Stimulated activated CD4-positive, alpha-beta T cell treated with anti-CD3 and anti-CD28 coated beads, TNF-alpha, amount 100 ng/mL, for 48 hours (primary cell): ENCODE measurements around the gene G2E3.
"Not testable (repeated sequence)": the region's sequence is repeated elsewhere in the genome, so short reads cannot be mapped to it uniquely, and the experiment has no call there.

Experiments
- DNase-seq, 3 donors: peaks; one replicate each; pipeline ENCODE4 v3.0.0-alpha.2; 2020; ENCODE audit warnings: low read depth in 3 of 3

Gene G2E3

DNA sequence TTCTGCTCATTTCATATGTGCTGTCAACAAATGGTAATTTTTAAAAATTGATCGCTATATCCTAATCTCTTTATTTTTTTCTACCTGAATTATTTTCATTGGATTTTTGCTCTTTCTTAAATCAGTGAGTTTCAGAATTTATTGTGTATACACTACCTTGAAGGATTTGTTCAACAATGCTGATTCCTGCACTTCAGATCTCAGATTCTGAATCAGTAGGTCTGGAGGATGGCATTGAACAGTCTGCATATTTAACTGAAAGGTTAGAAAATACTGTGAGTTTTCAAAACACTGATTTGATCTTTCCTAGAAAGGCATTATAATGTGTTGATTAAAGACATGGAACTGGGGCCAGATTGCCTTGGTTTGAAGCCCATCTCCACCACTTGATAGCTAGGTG is 1.6 kb downstream of the G2E3 start:
- DNase-seq, result no peak

DNA sequence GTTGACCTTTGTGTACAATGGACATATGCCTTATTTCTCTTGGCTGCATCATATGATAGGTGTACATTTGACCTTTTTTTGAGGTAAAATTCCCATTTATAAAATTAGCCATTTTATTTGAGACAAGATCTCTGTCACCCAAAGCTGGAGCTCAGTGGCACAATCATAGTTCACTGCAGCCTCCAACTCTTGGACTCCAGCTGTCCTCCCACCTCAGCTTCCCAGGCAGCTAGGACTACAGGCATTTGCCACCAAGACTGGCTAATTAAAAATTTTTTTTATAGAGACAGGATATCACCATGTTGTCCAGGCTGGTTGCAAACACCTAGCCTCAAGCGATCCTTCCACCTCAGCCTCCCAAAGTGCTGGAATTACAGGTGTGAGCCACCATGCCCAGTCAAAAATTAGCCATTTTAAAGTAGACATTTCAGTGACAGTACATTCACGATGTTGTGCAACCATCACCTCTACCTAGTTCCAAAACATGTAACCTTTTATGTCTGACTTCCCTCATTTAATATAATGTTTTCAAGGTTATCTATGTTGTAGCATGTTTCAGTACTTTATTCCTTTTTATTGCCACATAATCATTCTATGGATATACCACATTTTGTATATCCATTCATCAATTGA is 5.4 kb downstream of the G2E3 start:
- DNase-seq, result no peak

DNA sequence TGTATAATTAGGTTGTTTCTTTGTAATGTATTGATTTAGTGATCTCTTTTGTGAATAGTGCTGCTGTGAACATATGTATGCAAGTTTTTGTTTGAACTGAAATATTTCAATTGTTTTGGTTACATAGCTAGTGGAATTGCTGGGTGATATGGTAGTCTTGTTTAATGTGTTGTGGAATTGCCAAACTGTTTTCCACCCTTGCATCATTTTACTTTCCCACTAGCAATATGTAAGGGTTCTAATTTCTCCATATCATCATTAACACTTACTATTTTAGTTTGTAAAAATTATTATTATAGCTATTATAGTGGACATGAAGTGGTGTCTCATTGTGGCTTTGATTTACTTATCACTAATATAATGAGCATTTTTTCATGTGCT is 5.9 kb downstream of the G2E3 start:
- no peak for DNase-seq

DNA sequence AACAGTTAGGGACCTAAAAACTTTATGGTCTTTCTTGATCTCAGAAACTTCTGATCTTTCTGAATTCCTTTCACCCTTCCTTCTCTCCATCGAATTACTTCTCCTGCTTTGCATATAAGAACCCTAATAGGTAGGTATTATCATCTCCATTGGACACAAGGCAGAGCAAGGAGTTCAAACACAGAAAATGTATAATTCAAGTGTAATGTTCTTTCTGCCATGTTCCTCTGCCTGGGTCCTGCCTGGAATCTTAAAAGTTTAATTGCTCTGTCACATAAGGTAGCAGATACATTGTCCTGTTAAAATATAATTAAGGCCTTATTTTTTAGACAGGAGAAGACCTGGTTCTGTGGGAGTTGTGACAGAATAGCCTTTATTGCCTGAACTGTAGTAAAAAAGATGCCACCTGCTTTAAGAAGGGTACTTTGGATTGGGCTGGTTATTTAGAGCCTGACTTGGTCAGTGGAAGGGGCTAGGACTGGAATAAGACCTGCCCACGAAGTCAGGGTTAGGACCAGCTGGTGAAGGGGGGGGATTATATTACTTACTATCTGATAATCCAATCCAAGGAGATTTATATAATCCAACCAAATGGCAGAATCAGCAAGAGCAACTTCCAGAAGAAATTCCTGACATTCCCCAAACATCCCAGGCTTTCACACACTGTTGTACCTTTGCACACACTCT is 10.4 kb downstream of the G2E3 start:
- no peak for DNase-seq

DNA sequence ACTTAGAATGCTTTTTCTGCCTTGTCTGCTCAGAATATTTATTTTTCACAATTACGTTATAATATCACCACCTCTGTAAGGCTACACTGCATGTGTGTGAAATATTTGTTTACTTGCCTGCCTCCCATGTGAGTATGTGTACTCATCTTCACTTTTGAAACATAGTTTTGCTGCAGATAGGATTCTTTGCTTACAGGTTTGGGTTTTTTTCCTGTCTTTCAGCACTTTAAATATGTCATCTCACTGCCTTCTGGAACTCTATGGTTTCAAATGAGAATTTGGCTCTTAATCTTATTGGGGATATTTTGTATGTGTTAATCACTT is 10.9 kb downstream of the G2E3 start:
- DNase-seq, result no peak

DNA sequence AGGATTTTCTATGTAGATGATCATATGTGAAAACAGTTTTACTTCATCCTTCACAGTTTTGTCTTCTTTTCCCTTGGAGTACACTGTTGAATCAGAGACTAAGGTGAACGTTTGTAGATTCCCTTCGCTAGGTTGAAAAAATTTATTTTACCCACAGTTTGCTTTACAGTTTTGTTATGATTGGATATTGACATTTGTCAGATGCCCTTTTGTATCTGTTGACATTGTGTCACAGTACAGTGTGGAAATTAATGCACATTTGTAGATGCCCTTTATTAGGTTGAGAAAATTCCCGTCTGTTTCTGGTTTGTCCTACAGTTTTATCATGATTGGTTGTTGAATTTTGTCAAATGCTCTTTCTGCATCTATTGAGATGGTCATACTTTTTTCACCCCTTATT is 13.3 kb downstream of the G2E3 start:
- no peak for DNase-seq

DNA sequence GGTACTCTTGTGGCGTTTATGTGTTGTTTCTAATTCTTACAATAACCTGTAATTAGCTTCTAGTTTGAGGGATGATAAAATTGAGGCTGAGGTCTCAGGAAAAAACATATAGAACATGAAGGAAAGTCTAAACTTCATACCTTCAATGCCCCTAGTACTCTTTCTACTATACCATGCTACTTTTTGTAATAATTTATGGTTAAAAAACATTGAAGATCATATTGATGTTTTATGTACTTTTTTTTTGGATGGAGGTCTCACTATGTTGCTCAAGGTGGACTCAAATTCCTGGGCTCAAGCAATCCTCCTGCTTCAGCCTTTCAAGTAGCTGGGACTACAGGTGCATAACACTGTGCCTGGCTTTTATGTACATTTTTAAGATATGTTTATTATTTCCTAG is 13.8 kb downstream of the G2E3 start:
- DNase-seq, result no peak

DNA sequence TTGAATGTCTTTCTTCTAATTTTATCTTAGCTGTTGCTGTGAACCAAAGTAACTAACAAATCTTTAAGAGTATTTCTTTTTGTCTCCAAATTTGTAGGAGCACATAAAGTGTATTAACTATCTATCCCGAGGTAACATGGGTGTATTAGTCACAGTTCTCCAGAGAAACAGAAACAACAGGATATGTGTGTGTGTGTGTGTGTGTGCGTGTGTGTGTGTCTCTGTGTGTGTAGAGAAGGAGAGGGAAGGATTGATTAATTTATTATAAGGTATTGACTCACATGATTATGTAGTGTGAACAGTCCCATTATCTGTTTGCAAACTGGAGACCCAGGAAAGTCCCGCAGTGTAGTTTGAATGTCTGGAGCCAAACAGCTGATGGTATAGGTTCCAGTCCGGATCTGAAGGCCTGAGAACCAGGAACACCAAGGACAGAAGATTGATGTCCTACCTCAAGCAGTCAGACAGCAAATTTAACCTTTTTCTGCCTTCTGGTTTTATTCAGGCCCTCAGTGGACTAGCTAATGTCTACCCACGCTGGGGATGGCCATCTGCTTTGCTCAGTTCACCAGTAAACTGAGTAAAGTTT is 14.4 kb downstream of the G2E3 start:
- DNase-seq, result no peak

DNA sequence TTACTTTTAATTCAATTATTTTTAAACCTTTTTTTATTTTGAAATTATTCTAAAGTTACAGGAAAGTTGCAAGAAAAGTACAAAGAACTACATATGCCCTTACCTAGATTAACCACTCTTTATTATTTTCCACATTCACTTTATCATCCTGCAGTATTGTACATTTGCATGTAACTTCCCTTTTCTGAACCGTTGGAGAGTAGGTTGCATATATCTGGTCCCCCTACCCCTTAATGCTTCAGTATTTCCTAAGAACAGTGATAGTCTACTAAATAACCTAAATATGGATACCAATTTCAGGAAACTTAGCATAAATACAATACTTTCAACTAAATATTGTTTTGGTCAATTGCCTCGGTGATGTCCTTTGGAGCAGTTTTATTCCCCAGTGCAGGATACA is 15.0 kb downstream of the G2E3 start:
- DNase-seq, result no peak

DNA sequence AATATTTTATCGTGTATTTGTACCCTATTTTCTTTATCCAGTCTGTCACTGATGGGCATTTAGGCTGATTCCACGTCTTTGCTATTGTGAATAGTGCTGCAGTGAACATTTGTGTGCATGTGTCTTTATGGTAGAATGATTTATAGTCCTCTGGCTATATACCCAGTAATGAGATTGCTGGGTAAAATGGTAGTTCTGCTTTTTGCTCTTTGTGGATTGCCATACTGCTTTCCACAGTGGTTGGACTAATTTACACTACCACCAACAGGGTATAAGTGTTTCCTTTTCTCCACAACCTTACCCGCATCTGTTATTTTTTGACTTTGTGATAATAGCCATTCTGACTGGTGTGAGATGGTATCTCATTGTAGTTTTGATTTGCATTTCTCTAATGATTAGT is 15.8 kb downstream of the G2E3 start:
- not testable (repeated sequence) for DNase-seq

DNA sequence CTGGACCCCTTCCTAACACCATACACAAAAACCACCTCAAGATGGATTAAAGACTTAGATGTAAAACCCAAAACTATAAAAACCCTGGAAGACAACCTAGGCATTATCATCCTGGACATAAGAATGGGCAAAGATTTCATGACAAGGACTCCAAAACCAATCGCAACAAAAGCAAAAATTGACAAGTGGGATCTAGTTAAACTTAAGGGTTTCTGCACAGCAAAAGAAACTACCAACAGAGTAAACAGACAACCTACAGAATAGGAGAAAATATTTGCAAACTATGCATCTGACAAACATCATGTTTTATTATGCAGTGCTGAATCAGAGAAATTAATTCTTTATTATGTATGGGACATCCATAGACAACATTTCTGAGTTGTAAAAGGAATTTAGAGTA is 17.4 kb downstream of the G2E3 start:
- DNase-seq, result not testable (repeated sequence)

DNA sequence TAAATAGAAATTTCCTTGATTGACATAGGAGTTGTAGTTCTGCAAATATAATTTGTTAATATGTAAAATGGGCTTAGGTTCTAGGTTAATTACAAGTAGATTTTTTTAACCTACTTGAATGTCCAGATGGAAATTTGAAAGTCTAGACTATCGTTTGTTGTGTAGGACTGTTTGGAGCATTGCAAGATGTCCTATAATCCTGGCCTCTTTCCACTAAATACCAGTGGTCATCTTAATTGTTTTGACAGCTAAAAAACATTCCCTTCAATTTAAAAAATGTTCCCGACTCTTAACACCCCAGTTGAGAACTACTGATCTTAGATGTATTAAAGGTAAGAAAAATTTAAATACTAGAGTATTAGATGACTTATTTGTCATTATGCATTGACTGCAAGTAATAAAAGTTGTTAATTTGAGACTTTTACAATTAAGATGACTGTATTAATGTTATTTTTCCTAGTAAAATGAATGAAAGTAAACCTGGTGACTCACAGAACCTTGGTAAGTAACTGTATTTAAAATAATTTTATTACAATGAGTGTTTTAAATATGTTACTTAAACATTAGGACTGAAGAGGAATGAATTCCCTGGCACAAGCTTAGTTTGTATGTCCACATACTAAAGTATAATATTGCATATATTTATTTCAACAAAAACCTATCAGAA is 21.8 kb downstream of the G2E3 start:
- no peak for DNase-seq

DNA sequence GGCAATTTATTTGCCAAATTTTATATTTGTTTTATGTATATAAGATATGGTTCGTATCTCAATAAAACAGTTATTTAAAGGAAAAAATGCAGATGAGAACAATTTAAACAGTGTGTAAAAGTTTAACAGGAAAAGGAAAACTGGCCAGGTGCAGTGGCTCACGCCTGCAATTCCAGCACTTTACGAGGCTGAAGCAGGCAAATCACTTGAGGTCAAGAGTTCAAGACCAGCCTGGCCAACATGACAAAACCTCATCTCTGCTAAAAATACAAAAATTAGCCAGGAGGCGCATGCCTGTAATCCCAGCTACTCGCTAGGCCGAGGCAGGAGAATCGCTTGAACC is 22.3 kb downstream of the G2E3 start:
- no peak for DNase-seq

DNA sequence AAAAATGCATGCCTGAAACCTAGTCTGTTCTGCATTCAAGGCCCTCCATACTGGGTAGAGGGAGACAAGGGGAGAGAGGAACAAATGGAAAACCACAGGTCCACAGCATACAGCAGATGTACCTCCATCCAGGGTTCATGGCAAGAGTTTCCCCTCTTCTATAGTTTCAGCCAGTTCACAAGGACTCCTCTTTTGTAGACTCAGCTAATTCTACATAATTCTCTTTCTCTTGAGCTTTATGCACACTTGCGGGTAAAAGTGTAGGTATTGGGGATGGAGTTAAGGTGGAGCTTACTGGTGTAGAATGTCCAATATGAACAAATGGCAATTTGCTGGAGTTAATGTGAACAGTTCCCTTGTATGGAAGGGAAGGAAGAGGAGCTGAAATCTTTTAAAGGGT is 23.4 kb downstream of the G2E3 start:
- no peak for DNase-seq

DNA sequence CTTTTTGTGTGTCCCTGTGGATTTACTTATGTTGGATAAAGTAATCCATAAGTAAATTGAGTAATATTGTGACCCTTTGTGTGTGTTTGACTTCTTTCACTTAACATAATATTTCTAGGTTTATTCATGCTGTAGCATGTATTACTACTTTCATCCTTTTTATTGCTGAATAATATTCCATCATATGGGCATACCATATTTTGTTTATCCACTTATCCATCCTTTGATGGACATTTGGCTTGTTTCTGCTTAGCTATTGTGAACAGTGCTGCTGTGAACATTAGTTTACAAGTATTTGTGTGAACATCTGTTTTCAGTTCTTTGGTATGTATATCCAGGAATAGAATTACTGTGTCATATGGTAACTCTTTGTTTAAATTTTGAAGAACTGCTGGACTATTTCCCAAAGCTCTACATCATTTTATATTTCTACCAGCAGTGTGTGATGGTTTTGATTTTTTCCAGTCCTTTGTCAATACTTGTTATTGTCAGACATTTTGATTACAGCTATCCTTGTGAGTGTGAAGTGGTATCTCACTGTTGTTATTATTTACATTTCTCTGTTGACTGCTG is 25.2 kb downstream of the G2E3 start:
- no peak for DNase-seq

DNA sequence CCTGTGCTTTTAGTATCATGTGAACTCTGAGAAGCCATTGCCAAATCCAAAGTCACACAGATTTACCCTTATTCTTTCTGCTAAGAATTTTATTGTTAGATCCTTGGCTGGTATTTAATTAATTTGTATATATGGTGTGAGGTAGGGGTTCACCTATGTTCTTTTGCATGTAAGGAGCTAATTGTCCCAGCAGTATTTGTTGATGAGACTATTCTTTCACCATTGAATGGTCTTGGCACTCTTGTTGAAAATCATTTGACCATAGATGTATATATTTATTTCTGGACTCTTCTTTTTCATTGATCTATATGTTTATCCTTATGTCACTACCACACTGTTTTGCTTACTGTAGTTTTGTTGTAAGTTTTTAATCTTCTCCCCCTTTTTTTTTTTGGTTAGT is 26.2 kb downstream of the G2E3 start:
- DNase-seq, result no peak

DNA sequence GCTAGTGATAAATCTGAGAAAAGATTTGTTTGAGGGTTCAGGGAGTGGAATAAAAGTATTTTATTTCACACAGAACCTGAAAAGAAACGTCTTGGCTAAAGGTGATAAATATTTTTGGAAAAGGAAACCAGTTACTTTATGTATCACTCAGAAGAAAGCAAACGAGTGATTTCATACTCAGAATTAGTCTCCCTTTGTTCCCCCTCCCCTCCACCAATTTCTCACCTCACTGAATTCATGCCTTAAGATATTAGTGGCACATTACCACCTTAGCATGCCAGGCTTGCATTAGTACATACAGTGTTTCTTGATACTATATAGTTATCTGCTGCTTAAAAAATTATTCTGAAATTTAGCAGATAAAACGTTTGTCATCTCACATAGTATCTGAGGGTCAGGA is 28.2 kb downstream of the G2E3 start:
- DNase-seq, result no peak

DNA sequence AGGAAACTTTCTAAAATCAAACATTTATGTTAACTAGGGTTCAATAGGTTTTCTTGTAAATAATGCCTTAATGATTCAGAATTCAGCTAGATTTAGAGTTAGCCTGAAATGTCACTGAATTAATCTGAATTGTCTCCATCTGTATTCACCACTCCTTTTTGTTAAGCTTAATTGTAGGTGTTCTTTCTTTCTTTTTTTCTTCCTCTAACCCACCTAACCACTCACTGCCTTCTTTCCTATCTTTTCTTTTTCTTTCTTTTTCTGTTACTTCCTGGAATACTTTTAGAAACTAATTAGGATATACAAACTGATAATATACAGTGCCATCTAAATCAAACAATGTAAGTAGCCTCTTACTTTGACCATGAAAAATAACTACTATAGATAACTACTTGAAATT is 29.9 kb downstream of the G2E3 start:
- no peak for DNase-seq

DNA sequence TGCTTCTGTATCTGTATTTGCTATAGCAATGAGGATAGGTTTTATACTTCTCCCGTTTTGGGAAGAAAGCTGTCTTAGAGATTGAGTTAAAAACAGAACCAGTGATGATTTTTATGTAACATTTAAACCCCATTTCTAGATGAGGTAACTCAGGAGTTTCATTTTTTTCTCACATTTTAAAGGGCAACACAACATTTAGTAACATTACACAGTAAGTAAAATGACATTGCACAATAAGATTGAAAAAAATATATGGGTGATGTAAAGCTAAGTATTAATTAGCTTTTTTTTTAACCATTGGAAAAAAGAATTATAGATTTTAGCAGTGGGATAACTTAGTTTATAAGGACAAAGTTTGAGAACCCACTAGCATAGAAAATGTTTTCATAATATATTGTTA is 38.0 kb downstream of the G2E3 start:
- no peak for DNase-seq

DNA sequence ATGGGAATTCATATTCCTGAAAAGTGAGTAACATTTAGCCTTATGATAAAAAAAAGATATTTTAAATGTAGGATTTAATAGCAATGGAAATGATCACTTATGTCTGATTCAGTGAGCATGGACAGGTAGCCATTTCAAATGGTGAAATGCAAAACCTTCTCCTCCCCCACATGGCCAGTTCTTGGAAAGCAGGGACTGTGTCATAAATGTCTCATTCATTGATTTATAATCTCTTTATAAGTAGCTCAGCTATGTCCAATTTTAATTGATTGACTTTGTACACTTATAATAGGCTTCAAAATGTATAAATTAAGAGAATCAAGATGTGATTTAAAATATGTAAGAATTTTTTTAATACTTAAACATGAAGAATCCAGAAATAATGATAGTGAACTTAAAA is 38.5 kb downstream of the G2E3 start:
- no peak for DNase-seq

DNA sequence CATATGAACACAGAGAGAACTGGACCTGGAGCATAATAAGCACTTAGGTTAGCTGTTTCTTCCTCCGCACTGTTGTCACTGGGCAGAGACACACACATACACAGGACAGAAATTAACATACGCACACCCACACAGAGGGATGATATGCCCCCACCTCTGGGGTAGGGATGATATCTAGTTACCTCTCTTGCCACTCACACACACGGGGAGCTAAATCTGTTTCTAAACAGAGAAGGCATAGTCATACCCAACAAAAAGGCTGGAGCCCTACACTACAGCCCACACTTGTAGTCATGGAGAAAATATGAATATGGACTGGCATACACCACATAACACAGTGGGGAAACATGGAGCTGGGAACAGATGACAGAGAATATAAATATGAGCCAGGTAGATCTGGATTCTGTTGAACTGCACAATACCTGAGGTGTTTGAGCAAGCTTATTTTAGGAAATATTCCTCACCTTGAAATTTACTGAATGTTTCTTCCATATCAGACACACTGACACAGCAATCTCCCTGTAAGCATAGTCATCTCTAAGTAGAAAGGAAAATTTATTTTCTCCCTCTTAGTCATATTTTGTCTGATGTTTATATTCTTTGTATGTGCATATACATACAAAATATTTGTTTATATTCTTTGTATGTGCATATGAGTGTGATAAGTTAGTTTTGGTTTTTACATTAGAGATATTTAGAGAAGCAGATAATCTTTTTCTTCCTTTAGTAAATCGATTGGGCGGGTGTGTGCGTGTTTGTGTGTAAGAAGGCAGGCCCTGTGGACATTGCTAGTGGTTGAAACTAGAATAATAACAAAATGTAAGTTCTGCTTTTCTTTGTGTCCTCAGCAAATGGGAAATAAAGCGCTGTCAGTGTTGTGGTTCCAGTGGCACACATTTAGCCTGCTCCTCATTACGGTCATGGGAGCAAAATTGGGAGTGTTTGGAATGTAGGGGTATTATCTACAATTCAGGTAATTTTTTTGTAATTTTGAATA is 42.3 kb downstream of the G2E3 start:
- DNase-seq, result no peak

DNA sequence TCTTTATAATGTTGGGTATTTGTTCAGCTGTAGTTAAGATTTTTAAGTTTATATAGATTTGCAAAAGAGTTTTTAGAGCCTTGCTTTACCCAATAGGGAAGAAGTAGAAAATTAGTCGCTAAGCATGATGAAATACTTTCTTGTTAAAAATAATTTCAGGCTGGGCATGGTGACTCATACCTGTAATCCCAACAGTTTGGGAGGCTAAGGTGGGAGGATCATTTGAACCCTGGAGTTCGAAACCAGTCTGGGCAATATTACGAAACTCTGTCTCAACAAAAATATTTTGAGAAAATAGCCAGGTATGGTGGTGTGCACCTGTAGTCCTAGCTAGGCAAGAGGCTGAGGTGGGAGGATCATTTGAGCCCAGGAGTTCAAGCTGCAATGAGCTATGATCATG is 44.4 kb downstream of the G2E3 start:
- no peak for DNase-seq
